GM12891 (cell line): ENCODE measurements around the gene MSX2.

ENCODE experiments used
- POLR2A ChIP-seq: IDR thresholded peaks from 2 replicates; pipeline ENCODE4 v1.6.1; 2011; ENCODE audit warnings: low read depth, low read length, control low read depth
- POLR2AphosphoS5 ChIP-seq: IDR thresholded peaks from 2 replicates; pipeline ENCODE4 v1.6.1; 2011; ENCODE audit warnings: low read depth, low read length, control low read depth
- SPI1 ChIP-seq: IDR thresholded peaks from 2 replicates; pipeline ENCODE4 v1.6.1; 2011; ENCODE audit warnings: low read depth, low read length, control low read depth
- TAF1 ChIP-seq: IDR thresholded peaks from 2 replicates; pipeline ENCODE4 v1.6.1; 2011; ENCODE audit warnings: low read depth, low read length, control low read depth

- TF ChIP-seq POLR2A (no peak), POLR2AphosphoS5 (no peak), TAF1 (no peak), SPI1 (no peak)
These were observed 4.8 kb downstream of the MSX2 start for GRCh38 chr5:174729075-174729680.
